Measurements from ENCODE around the gene LRFN4.

LRFN4 gene

GRCh38 chr11:66845876-66846212 lies 11.0 kb upstream of the LRFN4 start:
- no peak for DNase-seq

DNA sequence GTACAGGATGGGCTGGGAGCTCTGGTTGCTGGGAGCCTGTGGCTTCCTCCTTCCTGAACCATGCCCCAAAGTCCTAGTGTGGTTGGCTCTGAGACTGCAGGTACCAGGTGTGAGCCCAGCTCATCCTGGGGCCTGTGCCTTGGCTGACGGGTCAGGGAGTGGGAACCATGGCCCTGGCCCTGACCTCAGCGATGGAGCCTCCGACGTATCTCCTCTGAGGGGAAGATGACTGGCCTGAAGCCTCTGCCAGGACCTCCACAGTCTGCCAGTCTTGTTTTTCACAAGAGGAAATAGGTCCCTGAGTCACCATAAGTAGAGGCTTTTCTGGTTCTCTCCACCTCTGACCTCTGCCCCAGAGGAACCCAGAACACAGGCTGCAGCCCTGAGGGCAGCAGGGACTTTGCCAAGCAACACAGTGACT lies 10.2 kb upstream of the LRFN4 start:
- no peak for DNase-seq

DNA sequence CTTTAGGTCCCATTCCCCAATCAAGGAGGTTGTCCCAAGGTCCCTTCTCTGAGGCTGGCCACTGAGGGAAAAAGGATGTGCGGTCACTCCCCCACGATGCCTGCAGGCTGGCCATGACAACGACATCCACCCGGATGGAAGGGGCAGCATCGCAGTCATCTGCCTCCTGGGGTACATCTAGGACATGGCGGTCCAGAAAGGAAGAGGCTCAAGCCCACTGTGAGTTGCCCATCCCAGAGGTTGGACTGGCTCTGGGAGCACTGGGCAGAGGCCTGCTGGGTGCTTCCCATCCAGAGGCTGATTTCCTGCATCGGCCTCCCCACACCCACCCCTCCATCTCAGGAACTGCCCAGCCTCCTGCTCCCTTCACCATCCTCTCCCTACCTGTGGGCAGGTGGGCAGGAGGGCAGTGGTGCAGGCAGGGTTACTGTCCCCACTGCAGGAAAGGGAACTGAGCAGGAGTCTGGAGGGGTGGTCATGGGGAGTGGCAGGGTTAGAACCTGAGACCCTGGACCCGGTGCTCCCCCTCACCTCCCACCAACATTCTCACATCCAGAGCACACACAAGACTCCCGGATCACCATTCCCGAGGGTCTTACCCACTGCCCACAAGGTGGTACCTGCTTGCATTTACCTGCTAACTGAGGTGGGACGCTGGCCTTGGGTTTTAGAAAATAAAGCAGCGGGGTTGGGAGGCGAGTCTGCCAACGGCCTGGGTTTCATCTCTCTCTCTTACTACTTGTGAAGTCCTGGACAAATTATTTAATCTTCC lies 9.2 kb upstream of the LRFN4 start:
- DNase-seq = no peak

DNA sequence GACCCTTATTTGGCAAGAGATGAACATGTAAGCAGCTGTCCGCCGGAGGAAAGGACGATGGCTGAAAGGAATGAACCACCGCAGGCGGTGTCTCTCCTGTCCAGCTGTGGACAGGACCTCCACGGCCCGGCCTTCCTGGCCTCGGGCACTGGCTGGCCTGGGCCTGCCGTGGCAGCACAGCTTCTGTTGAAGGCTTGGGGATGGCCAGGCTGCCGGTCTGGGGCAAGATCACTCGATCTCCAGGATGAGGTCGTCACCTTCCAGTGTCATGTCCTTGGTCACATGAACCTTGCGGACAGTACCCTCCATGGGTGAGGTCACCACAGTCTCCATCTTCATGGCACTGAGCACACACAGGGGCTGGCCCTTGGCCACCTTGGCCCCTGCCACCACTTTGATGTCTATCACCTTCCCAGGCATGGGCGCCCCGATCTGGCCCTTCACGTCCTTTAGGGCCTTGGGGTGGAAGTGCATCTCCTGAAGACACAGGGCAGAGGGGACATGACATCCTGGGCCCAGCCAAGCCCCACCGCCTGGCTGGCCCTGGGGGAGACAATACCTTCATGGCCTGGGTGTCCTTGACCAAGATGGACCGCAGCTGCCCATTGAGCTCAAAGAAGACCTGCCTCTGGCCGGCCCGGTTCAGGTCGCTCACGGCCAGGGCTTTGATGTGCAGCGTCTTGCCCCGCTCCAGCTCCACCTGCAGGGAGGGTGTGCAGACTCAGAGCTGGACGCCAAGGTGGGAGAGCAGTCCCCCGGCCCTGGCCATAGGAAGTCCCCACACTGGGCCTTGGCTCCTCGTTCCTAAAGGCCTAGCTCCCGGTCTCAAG lies 8.0 kb upstream of the LRFN4 start:
- no peak for DNase-seq

- no peak for DNase-seq
These were observed 7.2 kb upstream of the LRFN4 start for GRCh38 chr11:66849501-66850234.

- no peak for DNase-seq
These were observed 6.7 kb upstream of the LRFN4 start for GRCh38 chr11:66850235-66850587.

GRCh38 chr11:66850588-66851238 lies 6.2 kb upstream of the LRFN4 start:
- DNase-seq = no peak

- no peak for DNase-seq
These were observed 5.6 kb upstream of the LRFN4 start for GRCh38 chr11:66851239-66851596.

GRCh38 chr11:66851698-66852465 lies 5.0 kb upstream of the LRFN4 start:
- DNase-seq = no peak

GRCh38 chr11:66852466-66853241 lies 4.2 kb upstream of the LRFN4 start:
- no peak for DNase-seq

DNA sequence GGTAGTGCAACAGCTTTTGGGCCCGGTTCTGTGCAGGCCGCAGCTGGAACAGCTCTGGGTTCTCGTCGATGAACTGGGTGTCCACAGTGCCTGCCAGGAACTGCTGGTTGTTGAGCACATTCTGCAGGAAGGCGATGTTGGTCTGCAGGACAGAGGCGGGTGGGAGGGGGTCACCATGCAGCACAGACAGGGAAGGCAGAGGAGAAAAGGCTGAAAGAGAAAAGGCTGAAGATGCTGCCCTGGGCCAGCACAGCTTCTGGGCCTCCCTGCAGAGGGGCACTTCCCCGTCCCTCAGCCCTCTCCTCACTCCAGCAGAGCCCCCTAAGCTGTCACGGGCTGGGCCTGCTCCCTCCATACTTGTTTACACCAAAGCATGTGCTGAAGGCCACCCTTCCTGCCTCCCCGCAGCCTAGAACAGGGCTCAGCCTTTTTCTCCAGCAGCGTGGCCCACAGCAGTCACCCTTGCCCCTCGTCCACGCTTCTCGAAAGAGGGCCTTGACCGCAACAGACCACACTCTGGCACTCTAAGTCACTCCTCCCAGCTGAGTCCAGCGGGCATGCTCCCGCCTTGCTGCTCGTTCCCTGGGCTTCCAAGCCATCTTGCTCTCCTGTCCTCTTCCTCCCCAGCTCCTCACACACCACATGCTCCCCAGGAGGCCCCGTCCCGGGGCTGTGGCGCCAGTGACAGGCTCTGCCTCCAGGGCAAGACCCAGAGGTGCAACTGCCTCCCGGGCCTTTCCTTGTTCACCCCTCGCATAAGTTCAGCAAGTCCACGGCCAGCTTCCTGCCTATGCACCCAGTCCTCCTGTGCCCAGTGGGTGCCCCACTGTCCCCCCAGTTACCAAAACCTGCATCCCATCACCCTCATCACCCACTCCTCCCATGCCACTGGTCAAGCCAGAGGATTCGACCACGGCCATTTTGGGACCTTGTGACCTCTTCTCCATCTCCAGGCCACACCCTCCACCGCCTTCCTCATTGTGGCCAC lies 3.3 kb upstream of the LRFN4 start:
- no peak for DNase-seq

DNA sequence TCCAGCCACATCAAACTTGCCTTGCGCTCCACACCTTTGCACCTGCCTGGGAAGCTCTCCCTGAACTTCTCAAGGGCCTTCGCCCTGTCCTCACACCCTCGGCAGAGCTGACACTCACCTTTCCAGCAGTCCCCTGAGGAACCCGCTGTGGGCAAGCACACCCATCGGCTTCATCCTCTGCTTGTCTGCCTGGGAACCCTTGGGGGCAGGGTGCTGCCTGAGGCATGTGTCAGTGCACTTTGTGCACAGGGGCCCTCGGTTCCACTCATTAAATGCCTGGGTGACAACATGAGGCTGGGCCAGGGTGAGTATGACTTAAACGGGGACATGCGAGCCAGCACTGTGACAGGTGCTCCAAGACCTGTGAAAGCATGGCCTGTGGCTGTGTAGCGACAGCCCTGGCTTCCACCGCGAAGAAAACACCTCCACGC lies 2.6 kb upstream of the LRFN4 start:
- DNase-seq = no peak

GRCh38 chr11:66854729-66855211 lies 2.1 kb upstream of the LRFN4 start:
- no peak for DNase-seq

- DNase-seq = peak; percentile 92
These were observed 1.0 kb upstream of the LRFN4 start for GRCh38 chr11:66855574-66856495.

DNA sequence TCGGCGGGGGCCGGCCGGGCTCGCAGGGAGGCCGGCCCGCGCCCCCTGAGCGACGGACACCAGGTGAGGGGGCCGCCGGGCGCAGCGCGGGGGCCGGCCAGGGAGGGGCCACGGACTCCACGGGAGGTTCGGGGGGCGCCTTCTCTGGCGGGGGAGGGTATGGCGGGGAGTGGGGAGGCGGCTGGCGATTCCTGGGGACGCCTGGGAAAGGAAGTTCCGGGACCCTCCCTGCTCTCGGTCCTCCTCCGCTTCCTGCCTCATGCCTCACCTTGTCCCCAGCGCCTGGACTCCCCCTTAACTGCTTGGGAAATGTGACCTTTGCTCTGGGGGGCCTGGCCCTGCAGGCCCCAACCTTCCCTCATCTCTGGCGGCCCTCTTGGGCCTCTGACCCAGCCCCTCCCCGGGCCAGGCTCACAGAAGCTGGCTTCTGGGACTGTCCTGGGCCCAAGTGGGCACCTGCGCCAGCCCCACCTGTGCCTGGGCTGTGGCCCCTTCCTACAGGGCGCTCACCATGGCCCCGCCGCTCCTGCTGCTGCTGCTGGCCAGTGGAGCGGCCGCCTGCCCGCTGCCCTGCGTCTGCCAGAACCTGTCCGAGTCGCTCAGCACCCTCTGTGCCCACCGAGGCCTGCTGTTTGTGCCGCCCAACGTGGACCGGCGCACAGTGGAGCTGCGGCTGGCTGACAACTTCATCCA lies 516 bp downstream of the LRFN4 start:
- DNase-seq = peak; percentile 51

DNA sequence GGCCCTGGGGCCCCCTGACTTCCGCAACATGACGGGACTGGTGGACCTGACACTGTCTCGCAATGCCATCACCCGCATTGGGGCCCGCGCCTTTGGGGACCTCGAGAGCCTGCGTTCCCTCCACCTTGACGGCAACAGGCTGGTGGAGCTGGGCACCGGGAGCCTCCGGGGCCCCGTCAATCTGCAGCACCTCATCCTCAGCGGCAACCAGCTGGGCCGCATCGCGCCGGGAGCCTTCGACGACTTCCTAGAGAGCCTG lies 992 bp downstream of the LRFN4 start:
- DNase-seq = peak; percentile 54

GRCh38 chr11:66858186-66858938 lies 1.5 kb downstream of the LRFN4 start:
- DNase-seq = no peak

Data from NCI-H526 treated with DMSO at 0.1 percent for 48 hours (cell line).